B cell (primary cell): ENCODE measurements around the gene FSD1. TPM values are rescaled to one million over a fixed set of nuclear protein-coding genes. Genes with fewer than 3 reads are reported as not detected.
A peak's percentile ranks its signal among the peaks of the same experiment; 100 is the strongest.

Experiments
- ATAC-seq: fragments of 200-7000 bp; cut with Tn5 transposase; one replicate; pipeline ENCODE4 v1.10.0; 2021; ENCODE audit warnings: low read depth, mild to moderate bottlenecking, moderate number of reproducible peaks, moderate library complexity
- CTCF ChIA-PET: fragments of 350-600 bp; sonication (Branson Sonifier 250); formaldehyde crosslinking; loops from one replicate; lab custom pipeline; 2021; ENCODE audit warnings: antibody characterized with exemption, inconsistent platforms; lab: Charles Lee
- POLR2A ChIA-PET: fragments of 350-600 bp; sonication (Branson Sonifier 250); formaldehyde crosslinking; loops from one replicate; lab custom pipeline; 2021; ENCODE audit warnings: antibody characterized with exemption; lab: Charles Lee
- DNase-seq: peaks from one replicate; pipeline ENCODE4 v3.0.0; 2013
- H2AFZ ChIP-seq: 2 replicates; pipeline ENCODE4 v1.6.1; 2012; ENCODE audit warnings: mild to moderate bottlenecking, low read depth, low read length; ENCODE audit not compliant: insufficient read depth, poor library complexity, severe bottlenecking
- H3K27ac ChIP-seq, 2 donors: 1 replicate in 1 of 2; 2 replicates in 1 of 2; pipeline ENCODE4 v1.5.1; 2012 to 2013; ENCODE audit warnings: low read length in 2 of 2, mild to moderate bottlenecking in 2 of 2, moderate library complexity in 1 of 2
- H3K27me3 ChIP-seq, 4 experiments: fragments of 200-600 bp in 1 of 4; sonication (generic) in 1 of 4; replicated peaks in 1 of 4; 1 replicate in 2 of 4; 2 replicates in 2 of 4; pipeline versions ENCODE4 v1.6.1 to v1.7.0; 2013 to 2016; ENCODE audit warnings: low read length in 3 of 4, mild to moderate bottlenecking in 2 of 4, mixed read lengths in 1 of 4, moderate library complexity in 1 of 4; ENCODE audit not compliant: insufficient read depth in 4 of 4, control insufficient read depth in 3 of 4; ENCODE audit errors: control extremely low read depth in 1 of 4
- H3K36me3 ChIP-seq, 2 experiments: replicated peaks in 1 of 2; 1 replicate in 1 of 2; 2 replicates in 1 of 2; pipeline versions ENCODE4 v1.6.1 to v1.7.1; 2013; ENCODE audit warnings: low read length in 1 of 2; ENCODE audit not compliant: insufficient read depth in 2 of 2, control insufficient read depth in 1 of 2; ENCODE audit errors: control extremely low read depth in 1 of 2, extremely low read depth in 1 of 2
- H3K4me1 ChIP-seq, 2 donors: fragments of 200-600 bp in 1 of 2; sonication (generic) in 1 of 2; 1 replicate in 1 of 2; 2 replicates in 1 of 2; pipeline versions ENCODE4 v1.5.1 to v1.6.1; 2013 to 2017; ENCODE audit warnings: low read length in 2 of 2; ENCODE audit not compliant: control insufficient read depth in 2 of 2, insufficient read depth in 2 of 2
- H3K4me2 ChIP-seq: replicated peaks from 2 replicates; pipeline ENCODE3; 2012; ENCODE audit warnings: mild to moderate bottlenecking, low read depth, low read length; ENCODE audit not compliant: poor library complexity, severe bottlenecking
- H3K4me3 ChIP-seq, 5 experiments: fragments of 200-600 bp in 1 of 5; sonication (generic) in 1 of 5; 1 replicate in 3 of 5; 2 replicates in 2 of 5; pipeline versions ENCODE4 v1.5.1 to v1.7.0; 2011 to 2016; ENCODE audit warnings: low read length in 4 of 5, mild to moderate bottlenecking in 4 of 5, low read depth in 2 of 5, control low read depth in 1 of 5, moderate library complexity in 1 of 5; ENCODE audit not compliant: insufficient read depth in 1 of 5; ENCODE audit errors: control extremely low read depth in 1 of 5, extremely low read depth in 1 of 5
- H3K79me2 ChIP-seq: fragments of 200-600 bp; sonication (generic); one replicate; pipeline ENCODE4 v1.6.0; 2016; ENCODE audit warnings: low read length; ENCODE audit not compliant: control insufficient read depth, insufficient read depth
- H3K9ac ChIP-seq: fragments of 200-600 bp; sonication (generic); 2 replicates; pipeline ENCODE4 v1.6.1; 2017; ENCODE audit warnings: mild to moderate bottlenecking, low read length, moderate library complexity
- H3K9me3 ChIP-seq, 3 donors: one replicate each; pipeline versions ENCODE4 v1.6.1 to v1.7.1; 2013; ENCODE audit warnings: low read length in 2 of 3; ENCODE audit not compliant: control insufficient read depth in 2 of 3, insufficient read depth in 1 of 3; ENCODE audit errors: control extremely low read depth in 1 of 3
- H4K20me1 ChIP-seq: 2 replicates; pipeline ENCODE4 v1.6.0; 2012; ENCODE audit warnings: mild to moderate bottlenecking, low read length; ENCODE audit not compliant: insufficient read depth, control insufficient read depth, poor library complexity, severe bottlenecking
- H3K27ac Mint-ChIP-seq: one replicate; pipeline ENCODE4 v1.8.0; 2021; ENCODE audit warnings: mixed read lengths
- H3K27me3 Mint-ChIP-seq: one replicate; pipeline ENCODE4 v1.8.0; 2021; ENCODE audit warnings: mixed read lengths
- H3K4me1 Mint-ChIP-seq: one replicate; pipeline ENCODE4 v1.8.0; 2021; ENCODE audit warnings: mixed read lengths
- H3K4me3 Mint-ChIP-seq: one replicate; pipeline ENCODE4 v1.8.0; 2021; ENCODE audit warnings: mixed read lengths
- H3K9me3 Mint-ChIP-seq: one replicate; pipeline ENCODE4 v1.8.0; 2022; ENCODE audit warnings: mixed read lengths; ENCODE audit not compliant: insufficient read depth
- CTCF ChIP-seq: fragments of 200-600 bp; IDR thresholded peaks from one replicate; pipeline ENCODE4 v1.8.0; 2022; ENCODE audit warnings: antibody characterized with exemption, mild to moderate bottlenecking
- EZH2 ChIP-seq: IDR thresholded peaks from 2 replicates; pipeline ENCODE4 v1.6.1; 2012; ENCODE audit warnings: borderline replicate concordance, low read depth, mild to moderate bottlenecking, moderate library complexity, low read length; ENCODE audit not compliant: insufficient read depth, poor library complexity, severe bottlenecking
- WGBS: methylation state at CpG from one replicate; pipeline ENCODE4 v1.1.5; 2013; ENCODE audit warnings: missing lambda C conversion rate; ENCODE audit not compliant: insufficient coverage; 5-methylcytosine and 5-hydroxymethylcytosine counted together
- intact Hi-C: fragments of 100-400 bp; cut with micrococcal nuclease; formaldehyde crosslinking; loops from one replicate; pipeline ENCODE4 v1.10.0; 2022
- polyA plus RNA-seq: library from polyadenylated mRNA; depleted of rRNA; stranded (reverse); fragments of >200 nt; gene quantifications from 2 replicates; pipeline ENCODE4 v1.2.3, GENCODE V29; 2012
- total RNA-seq, 2 donors: library from RNA; stranded (reverse); fragments of 120-200 nt in 1 of 2; gene quantifications; 1 replicate in 1 of 2; 2 replicates in 1 of 2; pipeline versions ENCODE4 v1.2.3 to v1.2.4, GENCODE V29; 2013 to 2022

FSD1 gene
- total and polyA plus RNA-seq, 2 donors (not counting 1 experiment from before 2014, with no cell fraction given) = 2.7 to 2.8 TPM

GRCh38 chr19:4279530-4280422 lies 24.6 kb upstream of the FSD1 start:
- H4K20me1 ChIP-seq = no peaks in the 10 kb centered on the region
- no peak overlapping the region for H3K27ac Mint-ChIP-seq
- H3K9me3 Mint-ChIP-seq = no peaks in the 10 kb centered on the region
- peaks cover 4% of the 10 kb centered on the region for H3K4me1 Mint-ChIP-seq
- H3K36me3 ChIP-seq = no peaks in the 10 kb centered on the region
- peaks cover 0 to 27% (median 4%) of the 10 kb centered on the region in 4 experiments for H3K27me3 ChIP-seq
- H3K79me2 ChIP-seq = no peaks in the 10 kb centered on the region
- POLR2A ChIA-PET = no interaction called here
- no peak overlapping the region for H3K9ac ChIP-seq
- DNase-seq (no peak), ATAC-seq (no peak)
- H3K4me3 ChIP-seq = no peak overlapping the region
- H3K4me1 ChIP-seq = peaks cover 4 to 8% of the 10 kb centered on the region in 2 donors
- H3K9me3 ChIP-seq = peaks cover 0 to 4% (median 0%) of the 10 kb centered on the region in 3 donors
- TF ChIP-seq EZH2 (no peak), CTCF (no peak)
- peak overlapping the region; percentile 38 for H3K4me2 ChIP-seq
- H3K27me3 Mint-ChIP-seq = peaks cover 10% of the 10 kb centered on the region
- 7% methylated on average over 71 of the region's 71 CpGs for WGBS
- CTCF ChIA-PET = no interaction called here
- no peak overlapping the region for H2AFZ ChIP-seq
- intact Hi-C loops = no loop called here
- no peak overlapping the region for H3K4me3 Mint-ChIP-seq
- H3K27ac ChIP-seq = no peak overlapping the region
